ENCODE measurements around the gene UTS2B.

DNA sequence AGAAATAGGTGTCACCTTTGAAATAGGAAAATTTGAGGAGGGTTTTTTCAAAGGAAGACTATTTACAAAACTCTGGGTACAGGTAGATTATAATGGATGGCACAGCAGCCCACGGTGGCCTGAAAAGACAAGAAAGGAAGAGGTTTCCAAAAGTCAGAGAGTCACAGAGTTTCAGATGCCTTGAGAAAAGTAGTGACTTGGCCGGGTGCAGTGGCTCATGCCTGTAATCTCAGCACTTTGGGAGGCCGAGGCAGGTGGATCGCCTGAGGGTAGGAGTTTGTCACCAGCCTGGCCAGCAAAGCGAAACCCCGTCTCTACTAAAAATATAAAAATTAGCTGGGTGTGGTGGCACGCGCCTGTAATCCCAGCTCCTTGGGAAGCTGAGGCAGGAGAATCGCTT lies 96.1 kb downstream of the UTS2B start:
- no peak for TF ChIP-seq STAG1 (CRISPR knock-in tag; IDR thresholded peaks at IDR 0.05)
- TF ChIP-seq POLR2A (IDR thresholded peaks at IDR 0.05; ENCODE audit: insufficient read depth in 1 of 2, low read depth in 2 of 2, low read length in 2 of 2) = no peak
- no peak for TF ChIP-seq ZNF556 (CRISPR knock-in tag; IDR thresholded peaks at IDR 0.05; ENCODE audit: borderline replicate concordance)
- no peak for TF ChIP-seq FOXM1 (CRISPR knock-in tag; IDR thresholded peaks at IDR 0.05)
- TF ChIP-seq CREB1 (IDR thresholded peaks at IDR 0.05) = no peak
- TF ChIP-seq CREB1 (CRISPR knock-in tag; IDR thresholded peaks at IDR 0.05) = no peak
